Retina (tissue), 1 donor: Measurements from ENCODE around the gene PRRC2B.
A peak's percentile ranks its signal among the peaks of the same experiment; 100 is the strongest.

Source experiments
- DNase-seq: peaks from one replicate; pipeline ENCODE4 v3.0.0-alpha.2; 2016

The PRRC2B gene

GRCh38 chr9:131474711-131475110 is 80.8 kb downstream of the PRRC2B start:
- no peak for DNase-seq

- DNase-seq: no peak
Observed at GRCh38 chr9:131475111-131475955, 81.4 kb downstream of the PRRC2B start.

- DNase-seq: no peak
Observed at GRCh38 chr9:131475956-131476776, 82.3 kb downstream of the PRRC2B start.

- no peak for DNase-seq
Observed at GRCh38 chr9:131476777-131477345, 83.0 kb downstream of the PRRC2B start.

GRCh38 chr9:131477367-131477766 is 83.5 kb downstream of the PRRC2B start:
- DNase-seq: no peak

- DNase-seq: no peak
Observed at GRCh38 chr9:131477816-131478419, 84.0 kb downstream of the PRRC2B start.

GRCh38 chr9:131478421-131478868 is 84.6 kb downstream of the PRRC2B start:
- DNase-seq: peak; percentile 50

- DNase-seq: no peak
Observed at GRCh38 chr9:131478911-131479310, 85.0 kb downstream of the PRRC2B start.

- no peak for DNase-seq
Observed at GRCh38 chr9:131480258-131480657, 86.4 kb downstream of the PRRC2B start.

GRCh38 chr9:131481441-131482342 is 87.8 kb downstream of the PRRC2B start:
- DNase-seq: no peak

- no peak for DNase-seq
Observed at GRCh38 chr9:131482343-131483006, 88.6 kb downstream of the PRRC2B start.

- no peak for DNase-seq
Observed at GRCh38 chr9:131483319-131484050, 89.6 kb downstream of the PRRC2B start.

- no peak for DNase-seq
Observed at GRCh38 chr9:131484051-131484445, 90.2 kb downstream of the PRRC2B start.

GRCh38 chr9:131484560-131485185 is 90.8 kb downstream of the PRRC2B start:
- no peak for DNase-seq

- no peak for DNase-seq
Observed at GRCh38 chr9:131485206-131485605, 91.3 kb downstream of the PRRC2B start.

GRCh38 chr9:131485728-131486422 is 92.0 kb downstream of the PRRC2B start:
- no peak for DNase-seq

GRCh38 chr9:131487001-131487400 is 93.1 kb downstream of the PRRC2B start:
- DNase-seq: no peak

- DNase-seq: no peak
Observed at GRCh38 chr9:131487621-131488031, 93.7 kb downstream of the PRRC2B start.

GRCh38 chr9:131490514-131490913 is 96.6 kb downstream of the PRRC2B start:
- DNase-seq: no peak
